Inflammatory macrophage treated with lipopolysaccharide for 4 hours (primary cell): ENCODE data around the gene TMC5.
"Not testable (repeated sequence)": the region's sequence is repeated elsewhere in the genome, so short reads cannot be mapped to it uniquely, and the experiment has no call there.

ENCODE experiments used
- DNase-seq: peaks from one replicate; pipeline ENCODE4 v3.0.0-alpha.2; 2020

The TMC5 gene

DNA sequence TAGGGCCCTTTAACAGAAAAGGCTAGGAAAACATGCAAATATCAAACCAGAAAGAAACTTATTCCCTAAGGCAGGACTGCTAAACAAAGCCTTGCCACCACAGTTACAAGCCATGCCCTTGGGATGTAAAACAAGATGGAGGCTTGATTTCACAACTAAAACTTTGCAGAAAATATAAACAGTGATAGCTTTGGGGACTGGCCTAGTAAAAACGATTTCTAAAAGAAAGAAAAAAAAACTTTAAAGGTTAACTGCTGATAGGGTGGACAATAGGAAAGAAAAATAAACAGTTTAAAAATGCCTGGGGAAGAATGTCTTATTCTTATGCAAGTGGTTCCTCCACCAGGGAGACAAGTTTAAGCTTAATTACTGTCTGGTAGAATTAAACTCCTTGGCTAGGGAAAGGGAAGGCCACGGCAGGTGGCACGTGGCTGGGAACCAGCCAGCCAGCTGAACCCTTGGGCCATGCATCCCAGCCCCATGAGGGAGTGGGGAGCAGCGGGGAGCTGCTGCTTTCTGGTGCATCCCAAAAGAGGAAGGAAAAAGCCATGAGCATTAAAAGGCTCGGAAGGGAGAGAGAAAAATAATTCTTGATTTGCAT lies 10.7 kb upstream of the TMC5 start:
- no peak for DNase-seq

DNA sequence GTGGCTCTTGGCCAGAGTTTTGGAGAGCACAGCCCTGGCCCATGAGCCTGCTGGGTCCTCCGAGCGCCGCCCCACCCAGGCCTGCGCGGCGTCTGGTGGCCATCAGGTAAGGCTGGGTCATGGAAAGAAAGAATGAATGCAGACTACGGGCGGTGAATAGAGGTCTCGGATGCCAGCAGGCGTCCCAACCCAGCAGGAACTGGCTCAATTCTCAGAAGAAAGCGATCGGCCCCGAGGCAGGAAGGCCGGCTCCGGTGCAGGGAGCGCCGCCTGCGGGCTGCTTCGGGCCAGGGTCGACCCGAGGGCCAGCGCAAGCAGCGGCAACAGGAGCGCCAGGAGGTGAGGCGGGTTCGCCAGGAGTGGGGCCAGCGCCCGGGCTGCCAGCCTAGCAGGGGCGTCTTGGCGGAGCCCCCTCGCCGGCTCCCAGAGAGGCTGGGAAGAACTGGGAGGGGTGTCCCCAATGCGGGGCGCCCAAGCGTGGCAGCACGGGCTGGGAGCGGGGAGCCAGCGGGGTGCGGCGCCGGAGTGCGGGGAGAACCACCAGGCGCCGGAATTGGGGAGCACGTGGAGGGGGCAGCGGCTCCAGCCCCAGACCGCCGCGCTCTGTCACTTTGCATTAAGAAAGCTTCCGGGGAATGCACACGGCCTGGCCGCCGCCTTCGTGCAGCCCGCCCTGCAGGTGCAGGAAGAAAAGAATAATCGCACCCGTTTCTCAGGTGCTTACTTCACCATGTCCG lies 7.1 kb upstream of the TMC5 start:
- DNase-seq = no peak

DNA sequence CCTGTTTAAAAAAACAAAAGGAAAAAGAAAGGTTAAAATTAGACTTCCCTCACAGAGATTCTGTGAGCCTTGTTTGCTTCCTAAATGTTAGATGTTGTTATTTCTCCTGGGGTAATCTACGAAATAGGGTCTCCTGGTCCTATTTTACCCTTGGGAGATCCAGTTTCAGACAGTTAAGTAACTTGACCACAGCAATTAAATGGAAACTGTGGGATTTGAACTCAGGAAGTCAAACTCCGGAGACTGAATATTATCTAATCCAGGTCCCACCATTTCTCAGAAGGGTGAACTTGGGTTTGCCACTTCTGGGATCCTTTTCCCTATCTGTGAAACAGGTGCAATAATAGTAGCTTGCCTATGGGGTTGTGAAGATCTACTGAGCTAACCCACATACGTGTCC lies 6.4 kb upstream of the TMC5 start:
- no peak for DNase-seq

DNA sequence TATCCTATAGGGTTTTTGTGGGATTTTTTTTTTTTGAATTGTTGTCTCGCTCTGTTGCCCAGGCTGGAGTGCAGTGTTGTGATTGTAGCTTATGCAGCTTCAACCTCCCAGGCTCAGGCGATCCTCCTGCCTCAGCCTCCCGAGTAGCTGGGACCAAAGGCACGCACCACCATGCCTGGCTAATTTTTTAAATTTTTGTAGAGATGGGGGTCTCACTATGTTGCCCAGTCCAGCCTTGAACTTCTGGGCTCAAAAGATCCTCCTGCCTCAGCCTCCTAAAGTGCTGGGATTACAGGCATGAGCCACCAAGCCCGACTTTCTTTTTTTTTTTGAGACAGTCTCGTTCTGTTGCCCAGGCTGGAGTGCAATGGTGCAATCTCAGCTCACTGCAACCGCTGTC lies 5.6 kb upstream of the TMC5 start:
- DNase-seq = not testable (repeated sequence)

DNA sequence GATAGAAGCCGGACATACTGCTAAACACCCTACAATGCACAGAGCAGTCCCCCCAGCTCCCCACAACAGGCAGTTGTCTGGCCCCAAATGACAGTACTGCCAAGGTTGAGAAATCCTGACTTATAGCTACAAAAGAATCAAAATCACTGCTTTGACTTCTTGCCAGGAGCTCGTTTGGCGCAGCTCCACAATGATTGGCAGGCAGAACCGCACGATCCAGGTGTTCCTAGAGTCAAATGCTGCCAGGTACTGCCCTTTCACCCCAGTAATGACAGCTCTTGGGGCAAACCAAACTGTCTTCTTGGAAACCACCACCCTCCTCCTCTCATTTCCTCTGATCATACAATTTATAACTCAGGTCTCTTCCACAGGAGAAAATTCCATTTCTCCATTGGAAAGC lies 2.2 kb upstream of the TMC5 start:
- DNase-seq = no peak

DNA sequence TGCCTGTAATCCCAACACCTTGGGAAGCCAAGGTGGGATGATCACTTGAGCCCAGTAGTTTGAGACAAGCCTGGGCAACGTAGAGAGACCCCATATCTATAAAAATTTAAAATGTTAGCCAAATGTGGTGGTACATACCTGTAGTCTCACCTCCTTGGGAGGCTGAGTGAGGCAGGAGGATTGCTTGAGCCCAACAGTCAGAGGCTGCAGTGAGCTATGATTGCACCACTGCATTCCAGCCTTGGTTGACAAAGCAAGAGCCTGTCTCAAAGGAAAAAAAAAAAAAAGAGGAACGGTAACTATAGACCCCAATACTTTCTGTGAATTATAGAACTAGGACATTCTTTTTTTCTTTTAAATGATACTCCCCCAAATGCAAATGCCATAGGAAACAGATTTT lies 1.8 kb upstream of the TMC5 start:
- no peak for DNase-seq

DNA sequence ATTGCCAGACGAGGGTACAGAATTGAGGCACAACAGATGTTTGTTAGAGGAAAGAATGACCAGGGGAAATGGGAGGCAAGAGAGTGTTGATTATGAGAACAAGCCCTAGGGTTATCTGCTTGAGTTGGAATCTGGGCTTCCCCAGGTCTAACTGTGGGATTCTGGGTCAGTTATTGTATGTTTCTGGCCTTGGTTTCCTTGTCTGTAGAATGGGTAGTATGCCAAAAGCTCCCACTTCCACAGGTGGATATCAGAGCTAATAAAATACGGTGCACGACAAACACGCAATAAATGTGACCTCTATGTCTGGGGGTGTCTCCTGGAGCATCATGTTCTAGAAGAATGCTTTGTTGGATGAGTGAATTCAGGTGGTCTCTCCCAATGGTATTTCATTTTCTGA lies 517 bp downstream of the TMC5 start:
- DNase-seq = no peak

- DNase-seq = no peak
These were observed 2.0 kb downstream of the TMC5 start for GRCh38 chr16:19419698-19420075.

DNA sequence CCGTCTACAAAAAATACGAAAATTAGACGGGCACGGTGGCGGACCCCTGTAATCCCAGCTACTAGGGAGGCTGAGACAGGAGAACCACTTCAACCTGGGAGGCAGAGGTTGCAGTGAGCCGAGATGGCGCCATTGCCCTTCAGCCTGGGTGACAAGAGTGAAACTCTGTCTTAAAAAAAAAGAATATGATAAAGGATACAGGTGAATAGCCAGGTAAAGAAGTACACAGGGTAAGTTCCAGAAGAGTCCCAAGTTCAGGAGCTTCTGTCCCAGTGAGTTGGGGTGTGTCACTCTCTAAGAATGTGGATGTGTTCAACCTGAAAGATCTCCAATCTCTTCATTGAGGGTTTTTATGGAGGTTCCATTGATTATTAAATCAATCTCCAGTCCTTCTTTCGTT lies 6.8 kb downstream of the TMC5 start:
- no peak for DNase-seq

GRCh38 chr16:19430345-19430744 lies 12.7 kb downstream of the TMC5 start:
- no peak for DNase-seq

- DNase-seq = peak; percentile 24
These were observed 14.1 kb downstream of the TMC5 start for GRCh38 chr16:19431636-19432340.

DNA sequence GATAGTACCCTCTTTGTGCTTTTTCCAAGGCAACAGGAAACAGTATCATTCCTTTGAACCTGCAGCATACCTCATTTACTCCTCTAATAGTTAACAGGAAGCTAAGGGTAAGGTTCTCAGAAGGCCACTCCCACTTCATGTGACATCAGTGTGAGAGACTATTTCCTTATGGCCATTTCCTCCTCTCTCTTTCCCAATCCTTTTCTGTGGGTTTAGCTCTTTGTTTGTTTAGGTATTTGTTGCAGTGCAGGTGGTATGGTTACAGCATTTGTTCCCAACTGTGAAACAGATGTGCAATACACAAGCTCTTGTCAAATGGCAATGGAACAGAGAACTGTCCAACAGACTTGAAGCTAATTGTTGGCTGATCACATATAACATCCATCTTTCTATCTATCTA lies 14.7 kb downstream of the TMC5 start:
- DNase-seq = peak; percentile 48

GRCh38 chr16:19434584-19434983 lies 16.9 kb downstream of the TMC5 start:
- no peak for DNase-seq

DNA sequence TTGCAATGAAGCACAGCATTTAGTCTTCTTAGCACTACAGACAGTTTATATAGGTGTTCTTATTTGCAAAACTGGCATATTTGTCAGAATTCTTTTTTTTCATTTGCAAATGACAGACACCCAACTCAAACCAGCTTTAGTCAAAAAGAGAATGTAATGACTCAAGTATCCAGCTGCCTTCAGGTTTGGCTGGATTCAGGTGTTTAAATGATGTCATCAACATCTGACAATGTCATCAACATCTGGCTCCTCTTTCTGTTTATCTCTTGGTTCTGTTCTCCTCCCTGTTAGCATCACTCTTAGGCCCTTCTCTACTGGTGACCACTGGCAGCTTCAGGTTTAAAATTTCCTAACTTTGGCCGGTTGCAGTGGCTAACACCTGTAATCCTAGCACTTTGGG lies 18.9 kb downstream of the TMC5 start:
- DNase-seq = no peak

GRCh38 chr16:19437280-19437679 lies 19.6 kb downstream of the TMC5 start:
- DNase-seq = no peak

GRCh38 chr16:19438739-19439138 lies 21.1 kb downstream of the TMC5 start:
- DNase-seq = no peak

DNA sequence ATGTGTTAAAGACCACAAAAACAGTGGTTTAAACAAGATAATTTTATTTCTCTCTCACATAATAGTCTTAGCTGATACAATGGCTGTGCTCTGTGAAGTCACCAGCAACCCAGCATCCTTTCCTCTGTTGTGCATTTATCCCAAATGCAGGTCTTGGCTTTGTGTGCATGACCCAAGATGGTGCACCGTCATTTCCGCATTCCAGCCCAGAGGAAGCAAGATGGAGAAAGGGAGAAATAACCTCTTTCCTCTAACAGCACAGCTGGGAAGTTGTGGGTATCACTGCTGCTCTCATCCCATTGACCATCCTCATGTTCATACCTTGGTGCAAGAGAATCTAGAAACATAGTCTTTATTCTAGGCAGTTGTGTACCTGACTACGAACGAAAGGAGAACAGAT lies 21.8 kb downstream of the TMC5 start:
- no peak for DNase-seq

DNA sequence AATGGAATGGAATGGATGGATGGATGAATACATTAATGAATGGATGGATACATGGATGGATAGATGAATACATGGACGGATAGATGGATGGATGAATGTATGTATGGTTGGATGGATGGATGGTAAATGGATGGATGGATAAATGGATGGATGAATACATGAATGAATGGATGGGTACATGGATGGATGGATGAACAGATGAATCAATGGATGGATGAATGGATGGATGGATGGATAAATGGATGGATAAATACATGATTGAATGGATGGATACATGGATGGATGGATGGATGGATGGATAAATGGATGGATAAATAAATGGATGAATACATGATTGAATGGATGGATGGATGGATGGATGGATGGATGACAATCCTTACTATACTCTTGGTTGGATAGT lies 26.0 kb downstream of the TMC5 start:
- no peak for DNase-seq

DNA sequence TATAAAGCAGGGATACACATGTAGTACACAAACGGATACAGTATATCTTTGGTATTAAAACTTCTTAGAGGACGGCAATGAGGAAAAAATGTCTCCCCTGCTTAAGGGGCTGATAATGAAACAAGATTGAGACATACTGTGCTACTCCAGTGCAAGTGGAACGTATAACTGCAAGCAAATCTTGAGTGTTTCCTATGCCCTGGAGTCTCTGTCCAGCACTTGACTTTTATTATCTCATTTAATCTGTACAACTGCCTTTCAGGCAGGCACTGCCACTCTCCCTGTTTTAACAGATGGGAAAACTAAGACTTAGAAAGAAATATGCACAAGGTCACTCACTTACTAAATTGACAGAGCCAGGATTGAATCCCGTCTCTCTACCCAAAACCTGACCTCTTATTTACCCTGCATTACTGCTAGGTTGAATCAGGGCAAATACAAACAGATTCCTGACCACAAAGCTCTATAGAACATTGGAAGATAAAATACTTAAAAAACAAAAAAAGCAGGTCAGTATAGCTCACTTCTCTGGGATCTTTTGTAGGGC lies 28.7 kb downstream of the TMC5 start:
- DNase-seq = no peak

DNA sequence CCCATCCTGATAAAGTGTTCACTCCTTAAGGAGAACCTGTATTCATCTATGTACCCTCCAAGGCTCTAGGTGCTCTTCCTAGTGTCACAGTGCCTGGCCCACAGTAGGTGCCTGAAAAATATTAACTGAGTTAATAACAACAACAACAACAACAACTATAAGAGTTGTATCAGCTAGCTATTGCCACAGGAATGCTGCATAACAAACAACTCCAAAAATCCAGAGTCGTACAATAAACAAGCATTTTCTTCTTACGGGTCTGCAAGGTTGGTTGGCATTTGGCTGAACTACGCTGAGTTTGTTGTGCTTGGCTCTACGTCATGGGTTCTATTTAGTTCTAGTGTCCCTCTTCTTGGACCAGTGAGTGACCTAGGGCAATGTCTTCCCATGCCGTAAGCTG lies 29.2 kb downstream of the TMC5 start:
- no peak for DNase-seq

DNA sequence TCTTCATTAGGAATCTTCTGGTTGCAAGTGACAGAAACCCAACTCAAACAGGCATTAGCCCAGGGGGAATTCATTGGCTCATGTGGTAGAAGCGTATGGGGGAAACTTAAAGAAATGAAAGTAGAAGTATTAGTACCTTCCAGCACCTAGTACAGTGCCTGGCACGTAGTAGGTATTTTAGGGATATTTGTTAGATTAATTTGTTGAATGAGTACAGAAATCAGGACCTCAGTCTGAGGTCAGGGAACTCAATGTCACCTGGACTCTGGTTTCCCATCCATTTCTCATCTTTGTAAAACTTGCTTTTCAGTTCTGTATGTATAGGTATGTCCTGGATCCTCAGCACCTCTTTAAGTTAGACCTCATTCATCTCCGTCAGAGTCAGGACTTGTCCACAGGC lies 32.5 kb downstream of the TMC5 start:
- no peak for DNase-seq

DNA sequence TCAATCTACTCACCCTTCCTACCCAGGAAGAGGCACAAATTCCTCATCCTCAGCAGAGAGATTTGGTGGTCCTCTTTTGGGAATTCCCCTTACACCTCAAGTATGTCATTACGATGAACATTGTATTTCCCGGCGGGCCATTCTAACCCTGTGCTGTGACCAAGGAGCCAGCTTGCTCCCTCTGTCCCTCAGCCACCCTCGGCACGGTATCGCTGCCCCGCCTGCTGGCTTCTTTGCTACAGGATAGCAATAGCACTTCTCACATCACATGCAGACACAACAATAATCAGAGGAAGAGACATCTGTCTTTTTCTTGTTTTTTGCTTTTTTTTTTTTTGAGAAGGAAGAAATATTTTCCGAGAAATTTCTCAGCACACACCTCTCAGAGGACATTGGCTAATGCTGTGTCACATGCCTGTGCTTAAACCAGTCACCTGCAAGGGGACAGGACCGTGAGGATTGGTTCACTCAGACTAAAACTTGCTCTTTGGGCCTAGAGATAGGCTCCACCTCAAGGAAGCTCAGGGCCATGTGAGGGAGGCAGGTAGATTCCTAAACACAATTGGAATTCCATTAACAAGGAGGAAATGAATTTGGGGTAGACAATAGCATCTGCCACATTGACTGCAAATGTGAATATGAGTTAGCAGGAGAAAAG lies 41.2 kb downstream of the TMC5 start:
- no peak for DNase-seq

GRCh38 chr16:19460397-19460796 lies 42.7 kb downstream of the TMC5 start:
- no peak for DNase-seq
